ENCODE measurements around the gene VPS35L. TPM values are rescaled to one million over a fixed set of nuclear protein-coding genes. Genes with fewer than 3 reads are reported as not detected.

VPS35L gene
- total RNA-seq, 1 donor from 2014 or later: 62.0 TPM

GRCh38 chr16:19705843-19706242 lies 150.3 kb downstream of the VPS35L start:
- Mint-ChIP-seq H3K9me3 (no peaks in the 10 kb centered on the region), H3K36me3 (peaks cover 34% of the 10 kb centered on the region), H3K27me3 (no peaks in the 10 kb centered on the region), H3K27ac (no peak overlapping the region), H3K4me1 (ENCODE audit: unreplicated experiment) (peaks cover 6% of the 10 kb centered on the region), H3K4me3 (no peak overlapping the region)
- no peak for DNase-seq (ENCODE audit: extremely low spot score, unreplicated experiment)
- TF ChIP-seq, protein P1, sequence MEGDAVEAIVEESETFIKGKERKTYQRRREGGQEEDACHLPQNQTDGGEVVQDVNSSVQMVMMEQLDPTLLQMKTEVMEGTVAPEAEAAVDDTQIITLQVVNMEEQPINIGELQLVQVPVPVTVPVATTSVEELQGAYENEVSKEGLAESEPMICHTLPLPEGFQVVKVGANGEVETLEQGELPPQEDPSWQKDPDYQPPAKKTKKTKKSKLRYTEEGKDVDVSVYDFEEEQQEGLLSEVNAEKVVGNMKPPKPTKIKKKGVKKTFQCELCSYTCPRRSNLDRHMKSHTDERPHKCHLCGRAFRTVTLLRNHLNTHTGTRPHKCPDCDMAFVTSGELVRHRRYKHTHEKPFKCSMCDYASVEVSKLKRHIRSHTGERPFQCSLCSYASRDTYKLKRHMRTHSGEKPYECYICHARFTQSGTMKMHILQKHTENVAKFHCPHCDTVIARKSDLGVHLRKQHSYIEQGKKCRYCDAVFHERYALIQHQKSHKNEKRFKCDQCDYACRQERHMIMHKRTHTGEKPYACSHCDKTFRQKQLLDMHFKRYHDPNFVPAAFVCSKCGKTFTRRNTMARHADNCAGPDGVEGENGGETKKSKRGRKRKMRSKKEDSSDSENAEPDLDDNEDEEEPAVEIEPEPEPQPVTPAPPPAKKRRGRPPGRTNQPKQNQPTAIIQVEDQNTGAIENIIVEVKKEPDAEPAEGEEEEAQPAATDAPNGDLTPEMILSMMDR (conservative IDR thresholded peaks at IDR 0.05): no peak

DNA sequence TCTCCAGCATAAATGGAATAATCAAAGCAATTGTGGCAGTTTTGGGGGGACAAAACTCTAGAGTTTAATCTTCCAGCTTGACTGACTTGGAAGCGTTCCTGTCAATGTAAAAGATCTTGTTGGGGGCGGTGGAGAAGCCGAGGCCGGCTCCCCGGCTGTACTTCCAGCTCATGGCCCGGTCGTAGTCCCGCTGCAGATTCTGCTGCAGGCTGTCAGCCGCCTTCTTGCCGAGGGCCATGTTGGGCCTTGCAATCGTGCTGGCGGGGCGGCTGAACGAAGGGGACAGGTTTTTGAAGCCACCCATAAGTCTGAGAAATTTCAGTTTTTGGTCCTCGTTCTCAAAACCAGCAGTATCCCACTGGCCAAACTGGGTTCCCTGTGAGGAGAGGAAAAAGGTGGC lies 151.3 kb downstream of the VPS35L start:
- peaks cover 39% of the 10 kb centered on the region for H3K36me3 Mint-ChIP-seq
- TF ChIP-seq, protein P1 (conservative IDR thresholded peaks at IDR 0.05): no peak
- H3K27me3 Mint-ChIP-seq: no peaks in the 10 kb centered on the region
- DNase-seq (ENCODE audit: extremely low spot score, unreplicated experiment): no peak
- H3K27ac Mint-ChIP-seq: no peak overlapping the region
- H3K4me1 Mint-ChIP-seq (ENCODE audit: unreplicated experiment): peaks cover 4% of the 10 kb centered on the region
- no peaks in the 10 kb centered on the region for H3K9me3 Mint-ChIP-seq
- H3K4me3 Mint-ChIP-seq: no peak overlapping the region

DNA sequence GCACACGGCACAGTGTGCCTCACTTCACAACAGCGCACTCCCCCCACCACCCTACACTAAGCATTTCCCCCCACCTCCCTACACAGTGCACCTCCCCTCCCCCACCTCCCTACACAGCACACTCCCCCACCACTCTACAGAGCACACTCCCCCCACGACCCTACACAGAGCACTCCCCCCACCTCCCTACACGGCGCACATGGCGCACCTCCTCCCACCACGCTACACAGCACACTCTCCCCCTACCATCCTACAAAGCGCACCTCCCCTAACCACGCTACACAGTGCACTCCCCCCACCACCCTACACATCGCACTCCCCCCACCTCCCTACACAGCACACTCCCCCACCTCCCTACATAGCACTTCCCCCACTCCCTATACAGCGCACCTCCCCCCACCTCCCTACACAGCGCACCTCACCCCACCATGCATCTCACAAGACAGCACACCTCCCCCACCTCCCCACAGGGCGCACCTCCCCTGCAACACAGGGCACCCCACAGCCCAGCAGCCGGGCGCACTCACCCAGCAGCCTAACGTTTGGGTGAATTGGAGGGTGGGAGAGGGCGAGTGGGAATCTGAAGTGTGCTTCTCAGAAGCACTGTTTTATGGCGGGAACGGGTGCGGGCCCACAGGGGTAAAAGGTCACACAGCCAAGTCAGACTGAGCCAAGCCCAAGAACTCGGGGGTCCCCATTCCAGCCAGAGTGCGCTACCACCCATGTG lies 152.2 kb downstream of the VPS35L start:
- Mint-ChIP-seq H3K36me3 (peaks cover 36% of the 10 kb centered on the region), H3K27ac (no peak overlapping the region), H3K9me3 (no peaks in the 10 kb centered on the region), H3K4me3 (no peak overlapping the region), H3K27me3 (no peaks in the 10 kb centered on the region), H3K4me1 (ENCODE audit: unreplicated experiment) (peaks cover 4% of the 10 kb centered on the region)
- DNase-seq (ENCODE audit: extremely low spot score, unreplicated experiment): no peak
- TF ChIP-seq, protein P1 (conservative IDR thresholded peaks at IDR 0.05): no peak

- Mint-ChIP-seq H3K27ac (peak overlapping the region; percentile 6), H3K36me3 (peaks cover 30% of the 10 kb centered on the region), H3K27me3 (no peaks in the 10 kb centered on the region)
Measured at GRCh38 chr16:19708296-19709205, 153.0 kb downstream of the VPS35L start.

GRCh38 chr16:19709381-19710136 lies 154.1 kb downstream of the VPS35L start:
- TF ChIP-seq, protein P1 (conservative IDR thresholded peaks at IDR 0.05): no peak
- no peak for DNase-seq (ENCODE audit: extremely low spot score, unreplicated experiment)
- no peak overlapping the region for H3K4me3 Mint-ChIP-seq
- peaks cover 32% of the 10 kb centered on the region for H3K36me3 Mint-ChIP-seq
- H3K27me3 Mint-ChIP-seq: no peaks in the 10 kb centered on the region
- no peaks in the 10 kb centered on the region for H3K9me3 Mint-ChIP-seq
- peaks cover 8% of the 10 kb centered on the region for H3K4me1 Mint-ChIP-seq (ENCODE audit: unreplicated experiment)
- H3K27ac Mint-ChIP-seq: peak overlapping the region; percentile 6

More at GRCh38 chr16:19708296-19709205, 153.0 kb downstream of the VPS35L start:
- Mint-ChIP-seq H3K4me1 (ENCODE audit: unreplicated experiment) (peaks cover 4% of the 10 kb centered on the region), H3K4me3 (no peak overlapping the region), H3K9me3 (no peaks in the 10 kb centered on the region)
- TF ChIP-seq, protein P1 (conservative IDR thresholded peaks at IDR 0.05): no peak
- no peak for DNase-seq (ENCODE audit: extremely low spot score, unreplicated experiment)
